Stomach (tissue), 9 donors: Measurements from ENCODE around the gene RAB27A. TPM values are rescaled to one million over a fixed set of nuclear protein-coding genes. Genes with fewer than 3 reads are reported as not detected.
A peak's percentile ranks its signal among the peaks of the same experiment; 100 is the strongest.

Source experiments
- DNase-seq, 2 donors: peaks; one replicate each; pipeline versions ENCODE4 v3.0.0 to v3.0.0-alpha.2; 2013 to 2019
- H3K27ac ChIP-seq, 5 donors: fragments of 200-600 bp in 4 of 5; sonication (generic) in 4 of 5; one replicate each; pipeline ENCODE4 v1.5.1; 2013 to 2019; ENCODE audit warnings: mild to moderate bottlenecking in 1 of 5, moderate library complexity in 1 of 5
- H3K27me3 ChIP-seq, 3 donors: fragments of 200-600 bp; sonication (generic); one replicate each; pipeline ENCODE4 v1.5.1; 2017 to 2019; ENCODE audit warnings: mixed run types in 1 of 3
- H3K36me3 ChIP-seq, 4 donors: fragments of 200-600 bp; sonication (generic); 1 replicate in 3 of 4; 2 replicates in 1 of 4; pipeline ENCODE4 v1.5.1; 2016 to 2019
- H3K4me1 ChIP-seq, 4 donors: fragments of 200-600 bp; sonication (generic); one replicate each; pipeline ENCODE4 v1.5.1; 2016 to 2019
- H3K4me3 ChIP-seq, 4 donors: fragments of 200-600 bp; sonication (generic) in 3 of 4; one replicate each; pipeline ENCODE4 v1.5.1; 2016 to 2019; ENCODE audit warnings: mild to moderate bottlenecking in 1 of 4
- H3K9me3 ChIP-seq, 4 donors: fragments of 200-600 bp; sonication (generic); one replicate each; pipeline ENCODE4 v1.5.1; 2016 to 2019
- EP300 ChIP-seq: sonication (generic); formaldehyde crosslinking; IDR thresholded peaks from one replicate; pipeline ENCODE4 v1.6.1; 2017; ENCODE audit warnings: antibody characterized with exemption
- POLR2A ChIP-seq, 4 donors: fragments of 450-650 bp; IDR thresholded peaks; one replicate each; pipeline ENCODE4 v1.6.1; 2016; ENCODE audit warnings: antibody characterized with exemption in 4 of 4, control low read depth in 2 of 4, mild to moderate bottlenecking in 1 of 4, moderate library complexity in 1 of 4
- POLR2AphosphoS5 ChIP-seq, 3 donors: sonication (generic); formaldehyde crosslinking; IDR thresholded peaks; one replicate each; pipeline ENCODE4 v1.6.1; 2016; ENCODE audit warnings: antibody characterized with exemption in 3 of 3
- WGBS, 5 donors: extraction: QIAGEN DNeasy Blood & Tissue Kit in 3 of 5; methylation state at CpG; one replicate each; pipeline versions ENCODE4 v1.1.5 to v1.1.7; 2013 to 2018; 5-methylcytosine and 5-hydroxymethylcytosine counted together
- intact Hi-C: fragments of 100-400 bp; cut with DNase I; formaldehyde crosslinking; loops from one replicate; pipeline ENCODE4 v1.15.1; 2023; ENCODE audit warnings: low total_unique reads
- polyA plus RNA-seq, 3 donors: library from polyadenylated mRNA; stranded (reverse); fragments of 200-250 nt; gene quantifications; one replicate each; pipeline ENCODE4 v1.2.3, GENCODE V29; 2013
- total RNA-seq, 5 donors: library from RNA; depleted of rRNA; stranded (reverse); fragments of >200 nt; gene quantifications; one replicate each; pipeline versions ENCODE4 v1.1.0 to v1.2.3, GENCODE V29; 2014 to 2016
- TF ChIP-seq, protein P1 (sequence below), 7 experiments: fragments of 450-650 bp in 4 of 7; fragments of 200-600 bp in 3 of 7; sonication (generic) in 3 of 7; IDR thresholded peaks; one replicate each; pipeline ENCODE4 v1.5.1; 2016 to 2019; ENCODE audit warnings: antibody characterized with exemption in 7 of 7, control low read depth in 2 of 7, mild to moderate bottlenecking in 1 of 7
- donor health status: healthy with polysubstance abuse.
- donor health status: Bipolar disorder and iron deficiency.
- donor health status: healthy.

RAB27A gene
- total and polyA plus RNA-seq, 8 donors = 4.3 to 146 (median 58.1) TPM

GRCh38 chr15:55334371-55334770 lies 44.8 kb upstream of the RAB27A start:
- H3K36me3 ChIP-seq = peaks cover 4 to 97% (median 89%) of the 10 kb centered on the region in 4 donors
- TF ChIP-seq POLR2AphosphoS5 (IDR thresholded peaks at IDR 0.05) = no peak
- WGBS, 5 donors = 88 to 97% (median 95%) methylated on average over 5 of the region's 5 CpGs

DNA sequence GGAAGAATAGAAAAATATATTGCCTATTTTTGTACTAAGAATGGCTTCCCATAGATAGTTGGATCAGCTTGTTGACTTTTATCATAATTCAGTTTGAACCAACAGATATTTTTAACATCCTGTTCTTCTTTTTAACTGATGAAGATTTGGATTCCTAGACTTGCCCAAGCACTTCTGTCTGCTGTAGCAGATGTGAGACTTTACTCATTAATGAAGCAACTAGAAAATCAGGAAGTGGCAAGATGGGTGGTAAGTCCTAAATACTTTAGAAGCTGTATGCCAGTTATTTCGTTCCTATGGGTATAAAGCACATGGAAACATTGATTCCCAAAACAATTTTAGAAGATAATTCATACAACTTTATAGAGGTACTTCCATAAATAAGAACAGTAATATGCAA lies 37.8 kb upstream of the RAB27A start:
- no peak for TF ChIP-seq POLR2A (IDR thresholded peaks at IDR 0.05)
- no peak for TF ChIP-seq POLR2AphosphoS5 (IDR thresholded peaks at IDR 0.05)
- TF ChIP-seq, protein P1, sequence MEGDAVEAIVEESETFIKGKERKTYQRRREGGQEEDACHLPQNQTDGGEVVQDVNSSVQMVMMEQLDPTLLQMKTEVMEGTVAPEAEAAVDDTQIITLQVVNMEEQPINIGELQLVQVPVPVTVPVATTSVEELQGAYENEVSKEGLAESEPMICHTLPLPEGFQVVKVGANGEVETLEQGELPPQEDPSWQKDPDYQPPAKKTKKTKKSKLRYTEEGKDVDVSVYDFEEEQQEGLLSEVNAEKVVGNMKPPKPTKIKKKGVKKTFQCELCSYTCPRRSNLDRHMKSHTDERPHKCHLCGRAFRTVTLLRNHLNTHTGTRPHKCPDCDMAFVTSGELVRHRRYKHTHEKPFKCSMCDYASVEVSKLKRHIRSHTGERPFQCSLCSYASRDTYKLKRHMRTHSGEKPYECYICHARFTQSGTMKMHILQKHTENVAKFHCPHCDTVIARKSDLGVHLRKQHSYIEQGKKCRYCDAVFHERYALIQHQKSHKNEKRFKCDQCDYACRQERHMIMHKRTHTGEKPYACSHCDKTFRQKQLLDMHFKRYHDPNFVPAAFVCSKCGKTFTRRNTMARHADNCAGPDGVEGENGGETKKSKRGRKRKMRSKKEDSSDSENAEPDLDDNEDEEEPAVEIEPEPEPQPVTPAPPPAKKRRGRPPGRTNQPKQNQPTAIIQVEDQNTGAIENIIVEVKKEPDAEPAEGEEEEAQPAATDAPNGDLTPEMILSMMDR (IDR thresholded peaks at IDR 0.05) = no peak
- no peak for TF ChIP-seq EP300
- H3K27ac ChIP-seq = no peak overlapping the region
- WGBS, 5 donors = 74 to 89% (median 83%) methylated on average over 1 of the region's 1 CpG
- peaks cover 4 to 56% (median 54%) of the 10 kb centered on the region in 4 donors for H3K36me3 ChIP-seq
- H3K4me1 ChIP-seq = no peaks in the 10 kb centered on the region
- no peak for DNase-seq
- H3K4me3 ChIP-seq = no peak overlapping the region
- H3K27me3 ChIP-seq = no peaks in the 10 kb centered on the region
- H3K9me3 ChIP-seq = no peaks in the 10 kb centered on the region
- intact Hi-C loops = no loop called here

More at GRCh38 chr15:55334371-55334770, 44.8 kb upstream of the RAB27A start:
- H3K4me1 ChIP-seq = no peaks in the 10 kb centered on the region
- intact Hi-C loops = no loop called here
- H3K9me3 ChIP-seq = no peaks in the 10 kb centered on the region
- H3K27me3 ChIP-seq = no peaks in the 10 kb centered on the region
- no peak overlapping the region for H3K4me3 ChIP-seq
- DNase-seq = no peak
- H3K27ac ChIP-seq = no peak overlapping the region

DNA sequence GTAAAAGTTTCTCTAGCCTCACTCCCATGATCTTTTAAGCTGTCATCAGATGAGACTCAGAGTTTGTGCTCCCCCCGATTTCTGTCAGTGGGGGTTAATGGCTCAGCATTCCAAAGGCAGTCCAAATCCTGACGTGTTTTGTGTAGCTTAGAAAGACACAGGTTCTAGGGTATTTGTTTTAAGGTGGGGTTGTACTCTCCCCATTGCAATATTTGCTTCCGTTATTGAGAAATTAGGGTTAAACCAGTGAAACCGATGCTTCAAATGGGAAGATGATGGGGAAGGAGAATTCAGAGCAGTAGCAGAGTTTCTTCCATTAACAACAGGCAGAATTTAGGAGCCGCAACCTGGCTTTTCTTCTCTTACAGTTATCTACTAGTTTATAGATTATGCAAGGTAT lies 32.9 kb upstream of the RAB27A start:
- Histone ChIP-seq H3K4me3 (no peak overlapping the region), H3K27me3 (no peaks in the 10 kb centered on the region), H3K4me1 (peaks cover 5 to 36% (median 22%) of the 10 kb centered on the region in 4 donors), H3K36me3 (peaks cover 0 to 20% (median 10%) of the 10 kb centered on the region in 4 donors), H3K9me3 (no peaks in the 10 kb centered on the region), H3K27ac (no peak overlapping the region)
- intact Hi-C loops = no loop called here
- no peak for DNase-seq
- TF ChIP-seq POLR2AphosphoS5 (IDR thresholded peaks at IDR 0.05) (no peak), POLR2A (IDR thresholded peaks at IDR 0.05) (no peak), EP300 (no peak)
- TF ChIP-seq, protein P1 (IDR thresholded peaks at IDR 0.05) = no peak
- WGBS, 5 donors = 70 to 87% (median 84%) methylated on average over 5 of the region's 5 CpGs

GRCh38 chr15:55320963-55321362 lies 31.4 kb upstream of the RAB27A start:
- Histone ChIP-seq H3K27me3 (no peaks in the 10 kb centered on the region), H3K4me1 (peaks cover 5 to 51% (median 31%) of the 10 kb centered on the region in 4 donors), H3K36me3 (peaks cover 0 to 20% (median 10%) of the 10 kb centered on the region in 4 donors), H3K9me3 (no peaks in the 10 kb centered on the region), H3K4me3 (no peak overlapping the region), H3K27ac (no peak overlapping the region)
- WGBS, 5 donors = 70 to 94% (median 83%) methylated on average over 1 of the region's 1 CpG
- TF ChIP-seq POLR2AphosphoS5 (IDR thresholded peaks at IDR 0.05) (no peak), EP300 (no peak), POLR2A (IDR thresholded peaks at IDR 0.05) (no peak)
- TF ChIP-seq, protein P1 (IDR thresholded peaks at IDR 0.05) = no peak
- intact Hi-C loops = no loop called here
- no peak for DNase-seq

DNA sequence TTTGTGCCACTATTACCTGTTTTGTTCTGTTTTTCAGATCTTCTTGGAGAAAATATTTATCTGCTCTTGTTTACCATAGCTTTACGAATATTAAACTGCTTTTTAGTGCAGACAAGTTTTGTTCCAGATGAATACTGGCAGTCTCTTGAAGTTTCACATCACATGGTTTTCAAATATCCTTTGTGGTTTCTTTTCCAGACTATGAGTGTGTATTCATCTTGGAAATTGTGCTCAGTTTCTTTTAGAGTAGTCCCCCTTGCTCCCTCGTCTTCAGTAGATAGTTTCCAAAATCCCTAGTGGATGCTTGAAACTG lies 30.6 kb upstream of the RAB27A start:
- intact Hi-C loops = no loop called here
- peak overlapping the region in 2 of 5 donors; percentile 11 to 96 for H3K27ac ChIP-seq
- no peak for DNase-seq
- peaks cover 0 to 15% (median 6%) of the 10 kb centered on the region in 4 donors for H3K36me3 ChIP-seq
- H3K4me3 ChIP-seq = peak overlapping the region in 3 of 4 donors; percentile 72 to 76 (median 72)
- H3K9me3 ChIP-seq = no peaks in the 10 kb centered on the region
- peaks cover 5 to 52% (median 34%) of the 10 kb centered on the region in 4 donors for H3K4me1 ChIP-seq
- no peaks in the 10 kb centered on the region for H3K27me3 ChIP-seq
- 17 to 45% (median 24%) methylated on average over 2 of the region's 2 CpGs for WGBS, 5 donors
- no peak for TF ChIP-seq EP300
- no peak for TF ChIP-seq POLR2A (IDR thresholded peaks at IDR 0.05)
- TF ChIP-seq, protein P1 (IDR thresholded peaks at IDR 0.05) = no peak
- no peak for TF ChIP-seq POLR2AphosphoS5 (IDR thresholded peaks at IDR 0.05)
